Trophoblast cell (in vitro differentiated cells and primary cell): Measurements from ENCODE around the gene TMEM232.

Source experiments
- DNase-seq, 2 donors: peaks; one replicate each; pipeline ENCODE4 v3.0.0-alpha.2; 2016
- H2AFZ ChIP-seq: 2 replicates; pipeline ENCODE4 v1.6.1; 2013; ENCODE audit warnings: low read length, moderate library complexity, mild to moderate bottlenecking; ENCODE audit not compliant: insufficient read depth, poor library complexity
- H2AK5ac ChIP-seq: 2 replicates; pipeline ENCODE4 v1.6.1; 2013; ENCODE audit warnings: mild to moderate bottlenecking, low read length
- H2BK120ac ChIP-seq: 2 replicates; pipeline ENCODE4 v1.6.1; 2013; ENCODE audit warnings: low read length, mild to moderate bottlenecking, moderate library complexity; ENCODE audit not compliant: insufficient read depth, poor library complexity
- H2BK12ac ChIP-seq: 2 replicates; pipeline ENCODE4 v1.6.1; 2013; ENCODE audit warnings: mild to moderate bottlenecking, low read length, moderate library complexity
- H2BK5ac ChIP-seq: 2 replicates; pipeline ENCODE4 v1.6.1; 2013; ENCODE audit warnings: low read length, low read depth, moderate library complexity, mild to moderate bottlenecking; ENCODE audit not compliant: poor library complexity
- H3K14ac ChIP-seq: 2 replicates; pipeline ENCODE4 v1.6.1; 2013; ENCODE audit warnings: mild to moderate bottlenecking, low read length
- H3K18ac ChIP-seq: 2 replicates; pipeline ENCODE4 v1.6.1; 2013; ENCODE audit warnings: mild to moderate bottlenecking, low read length
- H3K23ac ChIP-seq: 2 replicates; pipeline ENCODE4 v1.6.1; 2013; ENCODE audit warnings: low read length
- H3K27ac ChIP-seq: 2 replicates; pipeline ENCODE4 v1.5.1; 2013; ENCODE audit warnings: low read depth, mild to moderate bottlenecking, inconsistent platforms, low read length, moderate library complexity
- H3K27me3 ChIP-seq: 2 replicates; pipeline ENCODE4 v1.6.1; 2013; ENCODE audit warnings: inconsistent platforms, mild to moderate bottlenecking, low read length, moderate library complexity; ENCODE audit not compliant: insufficient read depth
- H3K36me3 ChIP-seq, 2 experiments: 1 replicate in 1 of 2; 2 replicates in 1 of 2; pipeline ENCODE4 v1.6.1; 2013; ENCODE audit warnings: low read length in 2 of 2, mild to moderate bottlenecking in 2 of 2, moderate library complexity in 1 of 2; ENCODE audit not compliant: insufficient read depth in 2 of 2, control insufficient read depth in 1 of 2
- H3K4ac ChIP-seq: 2 replicates; pipeline ENCODE4 v1.6.1; 2013; ENCODE audit warnings: low read depth, mild to moderate bottlenecking, low read length, moderate library complexity
- H3K4me1 ChIP-seq, 2 experiments: 1 replicate in 1 of 2; 2 replicates in 1 of 2; pipeline ENCODE4 v1.6.1; 2013; ENCODE audit warnings: low read length in 2 of 2, mild to moderate bottlenecking in 2 of 2, moderate library complexity in 1 of 2; ENCODE audit not compliant: insufficient read depth in 2 of 2, control insufficient read depth in 1 of 2
- H3K4me2 ChIP-seq: 2 replicates; pipeline ENCODE4 v1.6.1; 2013; ENCODE audit warnings: inconsistent platforms, mild to moderate bottlenecking, low read length, moderate library complexity
- H3K4me3 ChIP-seq: 2 replicates; pipeline ENCODE4 v1.5.1; 2013; ENCODE audit warnings: mild to moderate bottlenecking, low read depth, low read length, inconsistent platforms
- H3K79me1 ChIP-seq: one replicate; pipeline ENCODE4 v1.6.1; 2013; ENCODE audit warnings: low read length
- H3K79me2 ChIP-seq: 2 replicates; pipeline ENCODE4 v1.6.1; 2013; ENCODE audit warnings: low read length, mild to moderate bottlenecking; ENCODE audit not compliant: control insufficient read depth, insufficient read depth, poor library complexity
- H3K9ac ChIP-seq: 2 replicates; pipeline ENCODE4 v1.6.1; 2013; ENCODE audit warnings: mild to moderate bottlenecking, low read length
- H3K9me3 ChIP-seq: 2 replicates; pipeline ENCODE4 v1.6.1; 2013; ENCODE audit warnings: low read depth, mild to moderate bottlenecking, control low read depth, inconsistent platforms, low read length; ENCODE audit not compliant: insufficient read depth
- H4K12ac ChIP-seq: 2 replicates; pipeline ENCODE4 v1.6.1; 2013; ENCODE audit warnings: low read depth, mild to moderate bottlenecking, low read length, moderate library complexity
- H4K8ac ChIP-seq: 2 replicates; pipeline ENCODE4 v1.6.1; 2013; ENCODE audit warnings: low read depth, mild to moderate bottlenecking, low read length, moderate library complexity
- H4K91ac ChIP-seq: one replicate; pipeline ENCODE4 v1.6.1; 2013; ENCODE audit warnings: low read depth, mild to moderate bottlenecking, low read length, moderate library complexity
- WGBS: extraction: QIAGEN DNeasy Blood & Tissue Kit; methylation state at CpG from one replicate; pipeline ENCODE4 v1.1.7; 2013; ENCODE audit warnings: missing lambda C conversion rate; ENCODE audit not compliant: insufficient read length, insufficient coverage; ENCODE audit errors: extremely low coverage; 5-methylcytosine and 5-hydroxymethylcytosine counted together

The TMEM232 gene

GRCh38 chr5:110492446-110492845 is 234.0 kb downstream of the TMEM232 start:
- DNase-seq, result no peak
- H3K27ac ChIP-seq, result no peak overlapping the region
- H3K9me3 ChIP-seq, result no peaks in the 10 kb centered on the region
- H4K8ac ChIP-seq, result no peak overlapping the region
- no peaks in the 10 kb centered on the region for H3K36me3 ChIP-seq
- no peaks in the 10 kb centered on the region for H3K79me2 ChIP-seq
- H2AFZ ChIP-seq, result no peak overlapping the region
- no peak overlapping the region for H2AK5ac ChIP-seq
- no peak overlapping the region for H4K91ac ChIP-seq
- no peak overlapping the region for H3K23ac ChIP-seq
- H2BK120ac ChIP-seq, result no peak overlapping the region
- H4K12ac ChIP-seq, result no peak overlapping the region
- no peak overlapping the region for H2BK12ac ChIP-seq
- no peak overlapping the region for H3K9ac ChIP-seq
- no peak overlapping the region for H3K4me3 ChIP-seq
- H3K4me2 ChIP-seq, result no peak overlapping the region
- H3K79me1 ChIP-seq, result no peaks in the 10 kb centered on the region
- no peak overlapping the region for H3K14ac ChIP-seq
- no peak overlapping the region for H3K4ac ChIP-seq
- no peaks in the 10 kb centered on the region for H3K27me3 ChIP-seq
- no peak overlapping the region for H2BK5ac ChIP-seq
- H3K18ac ChIP-seq, result no peak overlapping the region
- H3K4me1 ChIP-seq, result no peaks in the 10 kb centered on the region

GRCh38 chr5:110478895-110479294 is 247.6 kb downstream of the TMEM232 start:
- Histone ChIP-seq H3K23ac (no peak overlapping the region), H3K79me1 (no peaks in the 10 kb centered on the region), H2BK5ac (no peak overlapping the region), H3K4me3 (no peak overlapping the region), H3K18ac (no peak overlapping the region), H2BK120ac (no peak overlapping the region), H3K27me3 (no peaks in the 10 kb centered on the region), H3K4me1 (no peaks in the 10 kb centered on the region), H3K79me2 (no peaks in the 10 kb centered on the region), H3K14ac (no peak overlapping the region), H3K36me3 (no peaks in the 10 kb centered on the region), H3K4me2 (no peak overlapping the region), H2BK12ac (no peak overlapping the region), H3K27ac (no peak overlapping the region), H2AFZ (no peak overlapping the region), H3K9me3 (no peaks in the 10 kb centered on the region), H4K91ac (no peak overlapping the region), H3K4ac (no peak overlapping the region), H2AK5ac (no peak overlapping the region), H4K8ac (no peak overlapping the region), H3K9ac (no peak overlapping the region), H4K12ac (no peak overlapping the region)
- DNase-seq, result peak in 1 of 2 donors; percentile 19
- WGBS, result no CpG with 5 or more reads among the region's 2 CpGs

GRCh38 chr5:110477911-110478310 is 248.6 kb downstream of the TMEM232 start:
- Histone ChIP-seq H3K4me1 (no peaks in the 10 kb centered on the region), H2BK120ac (no peak overlapping the region), H3K79me2 (no peaks in the 10 kb centered on the region), H3K79me1 (no peaks in the 10 kb centered on the region), H3K4me2 (no peak overlapping the region), H4K91ac (no peak overlapping the region), H2BK5ac (no peak overlapping the region), H4K12ac (no peak overlapping the region), H3K27ac (no peak overlapping the region), H2AFZ (no peak overlapping the region), H3K36me3 (no peaks in the 10 kb centered on the region), H3K4ac (no peak overlapping the region), H3K23ac (no peak overlapping the region), H4K8ac (no peak overlapping the region), H2AK5ac (no peak overlapping the region), H3K4me3 (no peak overlapping the region), H3K9ac (no peak overlapping the region), H3K14ac (no peak overlapping the region), H3K18ac (no peak overlapping the region), H3K27me3 (no peaks in the 10 kb centered on the region), H3K9me3 (no peaks in the 10 kb centered on the region), H2BK12ac (no peak overlapping the region)
- WGBS, result no CpG with 5 or more reads among the region's 3 CpGs
- DNase-seq, result no peak

GRCh38 chr5:110476164-110476563 is 250.3 kb downstream of the TMEM232 start:
- Histone ChIP-seq H4K8ac (no peak overlapping the region), H3K4me1 (no peaks in the 10 kb centered on the region), H3K27me3 (no peaks in the 10 kb centered on the region), H3K4ac (no peak overlapping the region), H2AFZ (no peak overlapping the region), H3K9ac (no peak overlapping the region), H3K27ac (no peak overlapping the region), H3K23ac (no peak overlapping the region), H3K36me3 (no peaks in the 10 kb centered on the region), H2AK5ac (no peak overlapping the region), H3K14ac (no peak overlapping the region), H3K4me2 (no peak overlapping the region), H2BK12ac (no peak overlapping the region), H2BK5ac (no peak overlapping the region), H2BK120ac (no peak overlapping the region), H3K9me3 (no peaks in the 10 kb centered on the region), H4K91ac (no peak overlapping the region), H4K12ac (no peak overlapping the region), H3K79me1 (no peaks in the 10 kb centered on the region), H3K18ac (no peak overlapping the region), H3K79me2 (no peaks in the 10 kb centered on the region), H3K4me3 (no peak overlapping the region)
- DNase-seq, result no peak

- H3K79me2 ChIP-seq, result no peaks in the 10 kb centered on the region
- H2AK5ac ChIP-seq, result no peak overlapping the region
- H3K4me2 ChIP-seq, result no peak overlapping the region
- H3K14ac ChIP-seq, result no peak overlapping the region
- no CpG with 5 or more reads among the region's 1 CpG for WGBS
- H4K12ac ChIP-seq, result no peak overlapping the region
- H3K9me3 ChIP-seq, result no peaks in the 10 kb centered on the region
- H3K27ac ChIP-seq, result no peak overlapping the region
- no peak overlapping the region for H3K23ac ChIP-seq
- H3K4me1 ChIP-seq, result no peaks in the 10 kb centered on the region
- H3K27me3 ChIP-seq, result no peaks in the 10 kb centered on the region
- no peaks in the 10 kb centered on the region for H3K36me3 ChIP-seq
- DNase-seq, result no peak
- no peak overlapping the region for H3K4ac ChIP-seq
- no peak overlapping the region for H3K9ac ChIP-seq
- no peak overlapping the region for H2BK120ac ChIP-seq
- no peak overlapping the region for H2AFZ ChIP-seq
- no peak overlapping the region for H4K8ac ChIP-seq
- no peak overlapping the region for H2BK12ac ChIP-seq
- no peak overlapping the region for H3K4me3 ChIP-seq
- H3K18ac ChIP-seq, result no peak overlapping the region
- H3K79me1 ChIP-seq, result no peaks in the 10 kb centered on the region
- no peak overlapping the region for H4K91ac ChIP-seq
- H2BK5ac ChIP-seq, result no peak overlapping the region
These were observed 250.9 kb downstream of the TMEM232 start for GRCh38 chr5:110475529-110475928.
